Ramos (cell line): Measurements from ENCODE around the gene CHERP.
"Not testable (repeated sequence)": the region's sequence is repeated elsewhere in the genome, so short reads cannot be mapped to it uniquely, and the experiment has no call there.

ENCODE experiments used
- in situ Hi-C: fragments of 300-500 bp; cut with MboI; formaldehyde crosslinking; loops from one replicate; pipeline ENCODE4 v1.14.3; 2022; ENCODE audit warnings: low sequenced_read_pairs; ENCODE audit not compliant: unreplicated experiment

CHERP gene

GRCh38 chr19:16486476-16486875 is 55.8 kb downstream of the CHERP start:
- in situ Hi-C loops = not testable (repeated sequence)

- in situ Hi-C loops = no loop called here
Observed at GRCh38 chr19:16482745-16483144, 59.5 kb downstream of the CHERP start.

GRCh38 chr19:16477311-16477710 is 64.9 kb downstream of the CHERP start:
- in situ Hi-C loops = no loop called here

GRCh38 chr19:16476401-16476800 is 65.8 kb downstream of the CHERP start:
- in situ Hi-C loops = no loop called here

- in situ Hi-C loops = no loop called here
Observed at GRCh38 chr19:16473875-16474392, 68.3 kb downstream of the CHERP start.

- in situ Hi-C loops = no loop called here
Observed at GRCh38 chr19:16472992-16473391, 69.2 kb downstream of the CHERP start.

GRCh38 chr19:16472559-16472899 is 69.7 kb downstream of the CHERP start:
- in situ Hi-C loops = not testable (repeated sequence)

- in situ Hi-C loops = no loop called here
Observed at GRCh38 chr19:16470911-16471811, 71.1 kb downstream of the CHERP start.

- in situ Hi-C loops = no loop called here
Observed at GRCh38 chr19:16470541-16470910, 71.7 kb downstream of the CHERP start.
